Stimulated activated CD4-positive, alpha-beta T cell treated with anti-CD3 and anti-CD28 coated beads, Interleukin-15, amount 100 ng/mL, for 48 hours (primary cell): Measurements from ENCODE around the gene SFI1.

Experiments
- DNase-seq, 2 donors: peaks; one replicate each; pipeline ENCODE4 v3.0.0-alpha.2; 2020; ENCODE audit warnings: low read depth in 2 of 2

Gene SFI1

DNA sequence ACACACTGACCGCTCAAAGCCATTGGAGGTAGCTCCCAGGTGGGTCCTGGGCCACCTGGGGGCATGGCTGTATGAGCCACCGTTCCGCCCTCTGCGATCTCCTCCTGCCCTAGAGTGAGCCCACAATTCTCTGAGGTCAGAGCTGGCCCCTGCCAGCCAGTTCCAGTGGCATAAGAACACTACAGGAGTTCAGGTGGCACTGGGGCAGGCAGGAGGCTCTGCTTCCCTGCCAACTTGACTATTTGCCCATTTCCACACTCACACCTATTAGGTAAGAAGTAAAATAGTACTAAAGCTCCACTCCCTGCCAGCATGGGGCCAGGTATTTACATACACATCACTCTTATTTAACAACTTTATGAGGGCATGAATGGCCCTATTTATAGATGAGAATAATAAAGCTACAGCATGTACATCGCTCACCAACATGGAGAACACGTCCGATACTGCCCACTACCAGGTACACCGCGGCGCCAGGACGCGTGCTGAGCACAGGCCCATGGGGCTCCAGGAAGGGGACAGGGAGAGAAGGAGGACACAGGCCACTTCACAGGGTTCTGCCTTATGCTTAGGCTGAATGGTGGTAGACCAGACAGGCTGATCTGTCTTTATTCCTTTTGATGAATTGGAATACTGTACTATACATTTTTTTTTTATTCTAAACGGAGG is 139.4 kb downstream of the SFI1 start:
- no peak for DNase-seq

DNA sequence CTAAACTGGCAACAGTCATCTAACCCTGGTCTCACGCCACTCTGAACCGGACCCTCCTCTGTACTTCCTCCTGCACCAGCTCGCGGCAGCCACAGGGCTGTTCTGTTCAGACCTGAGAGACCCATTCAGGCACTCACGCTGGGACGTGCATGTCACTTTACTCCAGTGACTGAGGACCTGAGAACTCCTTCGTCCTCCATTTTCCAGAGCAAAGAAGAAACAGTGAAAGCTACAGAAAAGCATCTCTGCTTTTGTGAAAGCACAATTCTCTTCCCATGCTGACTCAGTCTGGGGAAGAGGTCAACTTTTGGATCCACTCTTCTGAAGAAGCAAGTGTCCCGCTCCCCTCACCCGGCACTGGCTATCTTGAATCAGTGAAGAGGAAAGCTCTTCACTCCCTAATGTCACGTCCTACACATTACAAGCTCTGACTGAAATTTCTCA is 141.1 kb downstream of the SFI1 start:
- no peak for DNase-seq

DNA sequence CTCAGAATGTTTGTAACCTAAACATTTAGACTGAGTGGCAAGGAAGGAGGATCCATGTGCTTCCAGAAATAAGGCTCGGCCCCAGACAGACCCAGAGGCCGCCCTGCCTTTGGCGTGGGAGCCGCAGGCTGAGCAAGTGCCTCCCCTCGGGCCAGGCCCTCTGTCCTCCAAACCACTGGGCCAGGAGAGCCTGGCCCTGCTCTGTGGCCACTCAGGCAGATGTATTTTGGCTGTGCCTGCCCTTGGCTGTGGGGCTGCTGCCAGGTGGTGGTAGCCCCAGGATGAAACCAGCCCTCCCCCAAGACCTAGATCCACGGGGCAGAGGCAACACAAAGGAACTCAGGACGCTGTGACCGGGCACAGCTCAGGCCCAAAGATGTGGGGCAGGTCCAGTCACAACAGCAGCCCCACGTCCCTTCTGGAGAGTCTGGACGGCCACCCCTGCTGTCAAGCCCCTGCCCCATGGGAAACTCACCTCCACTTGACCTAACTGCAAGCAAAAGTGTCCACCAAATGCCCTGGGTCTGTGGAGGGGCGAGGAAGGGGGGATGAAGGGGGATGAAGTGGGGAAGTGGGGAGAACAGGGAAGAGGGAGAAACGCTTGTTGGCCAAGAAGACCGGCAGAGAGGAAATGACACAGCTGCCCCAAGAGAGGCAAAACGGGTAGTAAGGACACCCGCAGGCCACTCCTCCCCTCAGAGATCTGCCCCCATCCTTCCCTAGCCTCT is 141.7 kb downstream of the SFI1 start:
- no peak for DNase-seq

DNA sequence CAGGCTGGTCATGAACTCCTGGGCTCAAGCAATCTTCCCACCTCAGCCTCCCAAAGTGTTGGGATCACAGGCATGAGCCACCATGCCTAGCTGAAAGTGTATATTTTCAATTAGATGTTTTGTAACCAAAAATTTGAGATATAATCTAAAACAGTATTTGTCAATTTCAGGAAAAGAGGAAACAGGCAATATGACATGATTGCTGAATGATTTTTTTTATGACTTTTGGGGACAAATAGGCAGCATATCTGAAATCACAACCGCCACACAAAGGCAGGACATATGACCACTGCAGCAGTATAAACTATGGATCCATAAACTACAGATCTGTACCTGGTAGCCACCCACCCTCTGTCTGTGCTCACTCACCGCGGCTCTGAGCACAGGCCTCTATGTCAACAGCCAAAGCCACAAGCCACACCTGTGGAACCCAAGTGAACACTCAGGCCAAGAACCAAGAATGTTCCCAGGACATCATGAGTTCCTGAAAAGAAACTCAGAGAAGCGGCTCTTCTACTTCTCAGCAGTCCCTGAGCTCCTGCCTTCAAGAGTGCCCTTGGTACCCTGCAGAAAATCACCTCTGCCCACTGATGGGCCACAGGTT is 143.2 kb downstream of the SFI1 start:
- no peak for DNase-seq

DNA sequence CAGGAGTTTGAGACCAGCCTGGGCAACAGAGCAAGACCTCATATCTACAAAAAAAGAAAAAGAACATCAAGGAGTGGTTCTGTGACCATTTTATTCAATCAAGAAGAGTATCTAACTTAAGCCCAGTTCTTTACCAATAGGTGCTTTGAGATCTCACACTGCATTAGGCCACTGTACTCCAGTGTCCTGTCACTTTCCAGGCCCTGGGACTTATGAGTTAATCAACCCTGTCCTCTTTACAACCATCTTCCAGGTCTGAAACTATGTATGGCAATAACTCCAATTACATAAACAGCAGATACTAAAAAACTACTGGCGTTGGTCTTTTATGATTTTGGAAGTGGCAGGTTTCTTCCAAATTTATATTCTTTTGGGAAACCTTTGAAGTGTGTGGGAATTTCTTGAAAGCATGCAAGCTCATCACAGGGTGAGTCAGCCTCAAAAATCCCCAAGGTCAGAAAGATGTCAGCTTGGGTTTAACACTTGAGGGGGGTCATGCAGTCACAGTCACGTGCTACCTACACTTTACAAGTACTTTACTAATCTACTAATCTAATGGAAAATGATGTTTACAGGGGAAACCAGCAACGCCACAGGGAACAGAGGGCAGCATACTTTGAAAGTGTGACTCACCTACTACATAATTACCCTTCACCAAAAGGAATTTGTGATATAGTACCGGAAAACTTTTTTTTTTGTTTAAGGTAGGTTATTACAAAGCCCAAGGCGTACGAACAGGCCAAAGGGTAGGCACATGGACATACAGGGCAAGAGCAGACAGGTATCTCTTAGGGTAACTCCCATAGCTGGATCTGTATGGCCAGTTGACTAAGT is 150.1 kb downstream of the SFI1 start:
- DNase-seq, result no peak

DNA sequence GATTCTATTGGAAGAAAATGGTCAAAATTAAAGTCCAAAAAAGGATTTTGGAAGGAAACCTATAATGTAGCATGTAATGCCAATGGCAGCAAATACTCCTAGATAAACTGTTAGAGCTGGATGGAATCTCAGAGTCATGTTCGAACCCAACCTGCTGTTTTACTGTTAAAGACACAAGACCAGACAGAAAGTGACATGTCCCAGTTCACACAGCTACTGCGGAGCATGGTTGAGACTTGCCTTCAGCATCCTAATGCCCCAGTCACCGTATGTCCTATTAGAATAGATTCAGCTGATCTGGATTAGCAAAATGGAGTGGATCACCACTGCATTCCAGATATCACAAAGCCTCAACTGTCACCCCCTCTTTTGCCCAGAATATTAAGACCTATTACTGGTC is 150.7 kb downstream of the SFI1 start:
- DNase-seq, result no peak

DNA sequence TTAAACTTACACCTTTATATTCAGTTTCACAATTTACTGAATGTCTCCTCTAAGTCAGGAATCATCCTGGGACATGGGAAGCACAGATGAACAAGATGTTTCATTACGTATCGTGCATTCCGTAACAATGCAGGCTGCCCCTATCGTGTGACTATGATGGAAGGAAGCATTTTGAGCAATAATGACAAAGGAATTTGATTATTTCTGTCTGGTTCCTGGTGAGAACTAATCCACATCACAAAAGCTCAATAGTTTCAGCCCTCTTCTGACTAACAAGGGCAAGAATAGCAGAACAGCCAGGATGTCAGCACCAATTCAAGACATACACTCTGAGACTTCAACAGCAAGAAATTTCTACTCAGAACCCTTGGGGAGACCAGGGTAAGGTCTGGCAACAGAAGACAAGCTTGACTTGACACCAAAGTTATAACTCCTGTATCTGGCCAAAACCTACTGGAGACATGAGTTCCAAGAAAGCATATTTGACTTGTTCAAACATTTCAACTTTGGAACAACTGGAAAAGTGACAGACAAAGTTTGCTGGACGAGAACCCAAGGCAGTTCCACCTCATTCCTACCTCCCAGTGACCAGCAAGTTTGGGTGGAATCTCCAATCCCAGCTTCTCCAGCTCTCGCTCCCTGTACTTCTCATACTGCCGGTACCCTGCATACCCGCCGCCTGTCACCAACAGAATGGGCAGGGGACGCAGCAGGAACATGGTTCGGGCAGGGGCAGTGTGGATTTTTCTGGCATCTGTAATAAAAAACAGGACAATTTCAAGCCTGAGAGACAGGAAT is 151.4 kb downstream of the SFI1 start:
- DNase-seq, result no peak

DNA sequence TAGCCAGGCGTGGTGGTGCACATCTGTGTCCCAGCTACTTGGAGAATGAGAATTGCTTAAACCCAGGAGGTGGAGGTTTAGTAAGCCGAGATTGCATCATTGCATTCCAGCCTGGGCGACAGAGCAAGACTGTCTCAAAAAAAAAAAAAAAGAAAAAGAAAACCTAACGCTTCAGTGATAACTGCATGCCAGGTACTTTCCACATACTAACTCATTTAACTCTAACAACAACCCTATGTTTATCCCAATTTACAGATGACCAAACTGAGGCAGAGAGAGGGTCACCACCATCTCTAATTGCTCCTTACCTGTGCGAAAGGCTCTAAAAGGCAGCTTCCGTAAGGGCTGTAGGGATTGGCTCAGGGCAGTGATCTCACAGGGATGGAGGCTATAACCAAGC is 154.1 kb downstream of the SFI1 start:
- DNase-seq, result no peak

DNA sequence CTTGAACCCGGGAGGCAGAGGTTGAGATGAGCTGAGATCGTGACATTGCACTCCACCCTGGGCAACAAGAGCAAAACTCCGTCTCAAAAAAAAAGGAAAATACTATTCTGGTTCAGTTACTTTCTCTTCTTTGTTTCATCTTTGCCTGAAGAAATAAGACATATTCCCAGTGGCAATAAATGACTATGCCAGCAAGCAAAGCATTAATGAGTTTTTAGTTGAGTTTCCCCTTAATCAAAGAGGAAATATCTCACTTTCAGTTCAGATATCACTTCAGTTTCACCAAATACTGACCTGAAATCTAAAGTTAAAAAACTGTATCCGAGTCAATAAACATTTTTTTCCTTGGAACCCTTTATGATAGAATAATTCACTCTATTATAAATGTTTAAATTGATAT is 155.3 kb downstream of the SFI1 start:
- no peak for DNase-seq

DNA sequence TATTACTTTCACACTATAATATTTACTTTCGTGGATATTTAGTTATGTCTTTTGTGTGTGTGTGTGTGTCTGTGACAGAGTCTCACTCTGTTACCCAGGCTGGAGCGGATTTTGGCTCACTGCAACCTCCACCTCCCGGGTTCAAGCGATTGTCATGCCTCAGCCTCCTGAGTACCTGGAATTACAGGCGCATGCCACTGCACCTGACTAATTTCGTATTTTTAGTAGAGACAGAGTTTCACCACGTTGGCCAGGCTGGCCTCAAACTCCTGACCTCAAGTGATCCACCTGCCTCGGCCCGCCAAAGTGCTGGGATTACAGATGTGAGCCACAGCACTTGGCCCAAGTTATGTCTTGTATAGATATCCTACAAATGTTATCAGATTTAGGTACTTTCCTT is 155.8 kb downstream of the SFI1 start:
- DNase-seq, result no peak

DNA sequence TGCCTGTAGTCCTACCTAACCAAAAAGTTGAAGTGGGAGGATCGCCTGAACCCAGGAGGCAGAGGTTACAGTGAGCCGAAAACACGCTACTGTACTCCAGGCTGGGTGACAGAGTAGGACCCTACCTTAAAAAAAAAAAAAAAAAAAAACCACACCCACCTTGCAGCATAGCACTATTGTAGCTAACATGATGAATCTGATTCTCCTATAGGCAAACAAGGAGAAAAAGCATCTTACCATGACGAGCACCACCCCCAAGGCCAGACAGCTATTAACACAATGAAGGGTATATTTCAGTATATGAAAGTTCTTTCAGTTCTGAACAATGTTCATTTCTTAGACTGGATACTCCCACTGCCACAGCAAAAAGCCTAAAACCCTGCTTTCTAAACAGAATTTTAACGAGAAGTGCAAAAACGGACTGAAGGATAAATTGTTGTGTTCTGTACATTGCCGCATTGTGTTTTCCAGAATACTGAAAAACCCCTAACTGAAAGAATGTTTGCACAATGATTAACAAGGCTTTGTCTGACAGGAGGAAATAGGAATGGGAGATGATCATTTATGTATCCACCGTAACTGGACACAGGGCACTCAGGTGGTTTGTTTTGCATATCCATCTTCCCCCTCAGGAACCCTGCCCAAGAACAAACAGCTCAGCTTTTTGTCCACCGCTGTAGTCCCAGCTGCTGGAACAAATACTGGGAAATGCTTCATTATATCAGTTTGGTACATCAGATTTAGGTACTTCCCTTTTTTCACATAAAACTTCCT is 156.8 kb downstream of the SFI1 start:
- DNase-seq, result no peak

DNA sequence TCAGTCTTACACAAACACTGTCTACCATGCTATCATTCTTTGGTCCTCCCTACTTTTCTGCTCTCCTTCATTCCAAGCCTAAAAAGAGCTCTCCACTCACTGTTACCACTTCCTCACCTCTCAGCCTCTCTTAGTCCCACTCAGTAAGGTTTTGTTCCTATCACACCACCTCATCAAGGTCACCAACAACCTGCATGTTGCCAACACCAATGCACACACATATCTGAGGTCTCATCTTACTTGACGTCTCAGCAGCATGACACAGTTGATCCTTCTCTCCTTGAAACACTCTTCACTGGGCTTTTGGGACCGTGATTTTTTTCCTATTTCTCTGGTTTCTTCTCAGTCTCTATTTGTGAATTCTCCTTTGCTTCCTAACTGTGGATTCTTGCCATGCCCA is 157.6 kb downstream of the SFI1 start:
- DNase-seq, result no peak

DNA sequence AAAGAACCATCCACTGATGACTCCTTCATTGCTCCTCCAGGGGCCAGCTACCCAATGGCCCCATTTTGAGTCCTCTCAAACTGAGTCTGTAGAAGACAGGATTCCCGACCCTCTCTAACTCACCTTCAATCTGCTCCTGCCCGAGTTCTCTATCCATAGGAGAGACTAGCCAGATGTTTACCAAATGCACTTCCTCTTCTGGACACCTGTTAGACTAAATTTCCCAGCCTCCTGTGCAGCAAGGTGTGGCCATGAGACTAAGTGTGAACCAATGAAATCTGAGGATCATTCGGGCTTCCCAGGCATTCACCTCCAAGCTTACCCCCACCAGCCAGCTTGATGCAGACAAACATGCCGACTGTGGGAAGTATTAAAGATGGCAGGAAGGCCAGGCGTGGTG is 158.1 kb downstream of the SFI1 start:
- no peak for DNase-seq

DNA sequence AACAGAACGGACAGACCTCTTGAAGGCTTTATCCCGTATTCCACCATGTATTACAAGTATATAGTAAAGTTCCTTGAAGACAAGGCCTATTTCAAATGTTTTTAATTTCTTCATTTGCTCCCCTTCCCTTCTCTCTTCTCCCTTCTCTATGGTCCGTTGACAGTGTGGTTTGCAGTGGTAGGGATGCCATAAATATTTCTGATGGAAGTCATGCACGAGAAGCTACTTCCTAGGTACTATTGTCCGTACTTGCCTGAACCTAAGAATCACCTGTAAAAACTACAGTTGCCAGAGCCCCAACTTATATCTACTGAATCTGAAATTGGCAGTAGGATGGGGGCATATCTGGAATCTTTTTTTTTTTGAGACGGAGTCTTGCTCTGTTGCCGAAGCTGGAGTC is 162.9 kb downstream of the SFI1 start:
- no peak for DNase-seq

DNA sequence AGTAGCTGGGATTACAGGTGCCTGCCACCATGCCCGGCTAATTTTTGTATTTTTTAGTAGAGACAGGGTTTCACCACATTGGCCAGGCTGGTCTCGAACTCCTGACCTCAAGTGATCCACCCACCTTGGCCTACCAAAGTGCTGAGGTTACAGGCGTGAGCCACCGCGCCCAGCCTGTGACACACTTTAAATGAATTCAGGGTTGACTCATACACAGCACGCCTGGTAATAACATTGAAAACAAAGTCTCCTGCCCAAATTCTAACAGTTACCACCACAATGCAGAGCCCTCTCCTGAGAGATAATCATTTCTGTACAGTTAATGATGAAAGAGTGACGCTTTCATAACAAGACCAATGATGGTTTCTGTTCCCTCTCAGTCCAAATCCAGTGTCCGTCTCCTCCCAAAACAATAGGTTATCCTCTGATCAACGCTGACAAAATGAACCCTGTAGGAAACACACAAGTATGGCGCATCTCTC is 164.6 kb downstream of the SFI1 start:
- peak; percentile 37 to 56 for DNase-seq

DNA sequence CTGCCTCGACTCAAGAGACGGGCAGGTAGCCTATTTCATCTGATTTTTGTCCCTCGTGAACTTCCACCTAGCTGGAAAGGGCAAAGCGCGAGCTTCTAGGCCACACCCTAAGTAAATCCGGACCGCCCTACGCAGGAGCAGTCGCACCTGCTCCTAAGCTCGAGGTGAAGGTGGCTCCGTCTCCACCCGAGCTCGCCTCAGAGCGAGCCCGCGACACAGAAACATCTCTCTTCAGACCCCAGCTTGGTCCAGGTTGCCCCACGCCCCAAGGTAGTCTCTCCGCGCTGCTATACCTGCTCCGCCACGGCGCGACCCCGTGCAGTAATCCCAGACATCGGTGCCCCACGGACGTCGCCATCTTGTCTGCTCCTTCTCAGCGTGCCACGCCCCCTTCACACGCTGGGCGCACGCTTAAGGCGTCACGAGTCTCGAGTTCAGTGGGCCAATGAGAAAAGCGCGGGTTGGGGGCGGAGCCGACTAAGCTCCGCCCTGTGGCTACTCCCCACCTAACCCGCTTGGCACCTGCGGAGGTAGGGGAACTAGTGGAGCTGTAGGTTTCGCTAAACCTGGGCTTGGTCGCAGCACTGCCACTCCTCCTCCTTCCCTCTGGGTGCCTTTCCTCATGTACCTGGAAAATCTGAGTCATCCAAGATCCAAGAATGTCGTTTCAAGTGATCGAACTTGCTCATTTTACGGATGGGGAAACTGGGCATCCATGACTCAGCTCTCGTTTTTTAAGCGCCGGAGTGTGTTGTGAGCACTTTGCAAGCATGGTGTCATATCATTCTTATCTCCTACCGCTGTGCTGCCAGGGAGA is 165.7 kb downstream of the SFI1 start, which contains the start of gene PISD:
Gene PISD (minus strand): TSS at position 365 of the 817 bp plus-strand sequence. CDS start 7 bp downstream, at position 358.
- DNase-seq, result peak; percentile 93 to 97

DNA sequence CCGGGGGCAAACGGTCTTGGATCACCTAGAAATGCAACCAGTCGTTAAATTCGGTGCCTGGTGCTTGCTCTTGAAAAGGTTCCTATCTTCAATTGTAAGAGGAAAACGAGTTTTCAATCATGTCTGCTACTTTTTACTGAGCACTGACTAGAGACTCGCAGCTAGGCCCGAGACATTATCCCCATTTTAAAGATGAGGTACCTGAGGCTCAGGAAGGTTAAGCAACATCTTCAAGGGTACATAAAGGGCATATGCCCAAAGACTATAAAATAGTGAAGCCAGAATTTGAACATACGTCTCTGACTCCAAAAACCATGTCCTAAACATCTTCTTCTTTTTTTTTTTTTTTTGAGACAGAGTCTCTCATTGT is 166.3 kb downstream of the SFI1 start:
- DNase-seq, result no peak
